GM21390 (cell line): Measurements from ENCODE around the gene RUVBL2.

Experiments
- ATAC-seq: cut with Tn5 transposase; IDR thresholded peaks from one replicate; pipeline ENCODE4 v1.9.1; 2021; ENCODE audit not compliant: unreplicated experiment

Gene RUVBL2

GRCh38 chr19:48963371-48964204, 30.1 kb upstream of the RUVBL2 start:
- no peak for ATAC-seq

- ATAC-seq = no peak
Observed at GRCh38 chr19:48964205-48965039, 29.3 kb upstream of the RUVBL2 start.

GRCh38 chr19:48965040-48965805, 28.5 kb upstream of the RUVBL2 start, which contains the start of gene FTL:
FTL (plus strand) TSS chr19:48965309; CDS start chr19:48965508, 199 bp downstream.
- peak; percentile 50 for ATAC-seq

GRCh38 chr19:48965806-48966540, 27.7 kb upstream of the RUVBL2 start:
- ATAC-seq = peak; percentile 30

GRCh38 chr19:48966541-48967345, 26.9 kb upstream of the RUVBL2 start:
- no peak for ATAC-seq

- no peak for ATAC-seq
Observed at GRCh38 chr19:48967346-48968178, 26.1 kb upstream of the RUVBL2 start.

GRCh38 chr19:48968179-48968661, 25.5 kb upstream of the RUVBL2 start:
- ATAC-seq = no peak

GRCh38 chr19:48968813-48969218, 24.9 kb upstream of the RUVBL2 start:
- ATAC-seq = no peak

GRCh38 chr19:48969276-48970138, 24.2 kb upstream of the RUVBL2 start:
- ATAC-seq = no peak

- ATAC-seq = no peak
Observed at GRCh38 chr19:48970139-48970766, 23.4 kb upstream of the RUVBL2 start.

GRCh38 chr19:48970923-48971395, 22.7 kb upstream of the RUVBL2 start:
- no peak for ATAC-seq

- no peak for ATAC-seq
Observed at GRCh38 chr19:48975947-48976847, 17.5 kb upstream of the RUVBL2 start.

GRCh38 chr19:48977061-48977460, 16.6 kb upstream of the RUVBL2 start:
- ATAC-seq = no peak

- ATAC-seq = no peak
Observed at GRCh38 chr19:48982280-48982679, 11.4 kb upstream of the RUVBL2 start.

GRCh38 chr19:48985711-48986110, 8.0 kb upstream of the RUVBL2 start:
- ATAC-seq = no peak

GRCh38 chr19:48986211-48986610, 7.5 kb upstream of the RUVBL2 start:
- no peak for ATAC-seq
